Esophagus squamous epithelium (tissue), 5 donors: ENCODE measurements around the gene SPTBN5. TPM values are rescaled to one million over a fixed set of nuclear protein-coding genes. Genes with fewer than 3 reads are reported as not detected.

Source experiments
- DNase-seq: peaks from one replicate; lab custom pipeline; 2025; lab: John Stamatoyannopoulos, UW
- H3K27ac ChIP-seq, 4 donors: fragments of 200-600 bp; sonication (generic); one replicate each; pipeline ENCODE4 v1.5.1; 2016 to 2019; ENCODE audit warnings: mild to moderate bottlenecking in 1 of 4
- H3K27me3 ChIP-seq, 4 donors: fragments of 200-600 bp; sonication (generic); 1 replicate in 3 of 4; 2 replicates in 1 of 4; pipeline versions ENCODE4 v1.5.1 to v1.6.0; 2017 to 2021; ENCODE audit warnings: antibody characterized with exemption in 1 of 4
- H3K36me3 ChIP-seq, 3 donors: fragments of 200-600 bp; sonication (generic); one replicate each; pipeline ENCODE4 v1.5.1; 2016 to 2019
- H3K4me1 ChIP-seq, 3 donors: fragments of 200-600 bp; sonication (generic); one replicate each; pipeline ENCODE4 v1.5.1; 2017 to 2019
- H3K4me3 ChIP-seq, 4 donors: fragments of 200-600 bp; sonication (generic); 1 replicate in 3 of 4; 2 replicates in 1 of 4; pipeline ENCODE4 v1.5.1; 2016 to 2019; ENCODE audit warnings: mild to moderate bottlenecking in 2 of 4, moderate library complexity in 1 of 4
- H3K9me3 ChIP-seq, 3 donors: fragments of 200-600 bp; sonication (generic); one replicate each; pipeline ENCODE4 v1.5.1; 2016 to 2019
- POLR2A ChIP-seq, 4 donors: fragments of 450-650 bp; IDR thresholded peaks; one replicate each; pipeline ENCODE4 v1.6.1; 2017; ENCODE audit warnings: antibody characterized with exemption in 4 of 4, mild to moderate bottlenecking in 4 of 4, moderate library complexity in 3 of 4
- WGBS, 2 donors: methylation state at CpG; one replicate each; pipeline ENCODE4 v1.1.5; 2018; 5-methylcytosine and 5-hydroxymethylcytosine counted together
- intact Hi-C: fragments of 100-400 bp; cut with DNase I; formaldehyde crosslinking; loops from one replicate; pipeline ENCODE4 v1.15.0; 2022
- total RNA-seq, 4 donors: library from RNA; depleted of rRNA; stranded (reverse); fragments of >200 nt; gene quantifications; one replicate each; pipeline ENCODE4 v1.1.0, GENCODE V29; 2016
- TF ChIP-seq, protein P1 (sequence below), 6 experiments: fragments of 450-650 bp in 4 of 6; fragments of 200-600 bp in 2 of 6; sonication (generic) in 2 of 6; IDR thresholded peaks; one replicate each; pipeline ENCODE4 v1.5.1; 2016 to 2019; ENCODE audit warnings: antibody characterized with exemption in 6 of 6, mild to moderate bottlenecking in 4 of 6, moderate library complexity in 4 of 6
- donor health status: DM: yes; HTN: yes; CAD: no.

Gene SPTBN5
- total RNA-seq, 4 donors from 2014 or later = 1.9 to 4.4 (median 3.4) TPM

- TF ChIP-seq, protein P1, sequence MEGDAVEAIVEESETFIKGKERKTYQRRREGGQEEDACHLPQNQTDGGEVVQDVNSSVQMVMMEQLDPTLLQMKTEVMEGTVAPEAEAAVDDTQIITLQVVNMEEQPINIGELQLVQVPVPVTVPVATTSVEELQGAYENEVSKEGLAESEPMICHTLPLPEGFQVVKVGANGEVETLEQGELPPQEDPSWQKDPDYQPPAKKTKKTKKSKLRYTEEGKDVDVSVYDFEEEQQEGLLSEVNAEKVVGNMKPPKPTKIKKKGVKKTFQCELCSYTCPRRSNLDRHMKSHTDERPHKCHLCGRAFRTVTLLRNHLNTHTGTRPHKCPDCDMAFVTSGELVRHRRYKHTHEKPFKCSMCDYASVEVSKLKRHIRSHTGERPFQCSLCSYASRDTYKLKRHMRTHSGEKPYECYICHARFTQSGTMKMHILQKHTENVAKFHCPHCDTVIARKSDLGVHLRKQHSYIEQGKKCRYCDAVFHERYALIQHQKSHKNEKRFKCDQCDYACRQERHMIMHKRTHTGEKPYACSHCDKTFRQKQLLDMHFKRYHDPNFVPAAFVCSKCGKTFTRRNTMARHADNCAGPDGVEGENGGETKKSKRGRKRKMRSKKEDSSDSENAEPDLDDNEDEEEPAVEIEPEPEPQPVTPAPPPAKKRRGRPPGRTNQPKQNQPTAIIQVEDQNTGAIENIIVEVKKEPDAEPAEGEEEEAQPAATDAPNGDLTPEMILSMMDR (IDR thresholded peaks at IDR 0.05) = no peak
- no peak for TF ChIP-seq POLR2A (IDR thresholded peaks at IDR 0.05)
These were observed 41.0 kb upstream of the SPTBN5 start for GRCh38 chr15:41934843-41935242.

GRCh38 chr15:41933771-41934170 is 39.9 kb upstream of the SPTBN5 start:
- TF ChIP-seq POLR2A (IDR thresholded peaks at IDR 0.05) = no peak
- TF ChIP-seq, protein P1 (IDR thresholded peaks at IDR 0.05) = no peak
- intact Hi-C loops = no loop called here
- Histone ChIP-seq H3K27ac (peak overlapping the region; percentile 78 to 90 (median 86)), H3K4me3 (no peak overlapping the region), H3K36me3 (no peaks in the 10 kb centered on the region), H3K27me3 (no peaks in the 10 kb centered on the region), H3K9me3 (no peaks in the 10 kb centered on the region), H3K4me1 (peaks cover 45 to 99% (median 62%) of the 10 kb centered on the region in 3 donors)
- no peak for DNase-seq
- 27 to 39% methylated on average over 6 to 9 of the region's 10 CpGs for WGBS, 2 donors

More at GRCh38 chr15:41934843-41935242, 41.0 kb upstream of the SPTBN5 start:
- H3K27ac ChIP-seq = peak overlapping the region; percentile 85 to 90 (median 88)
- H3K27me3 ChIP-seq = no peaks in the 10 kb centered on the region
- intact Hi-C loops = no loop called here
- no peak for DNase-seq
- no peaks in the 10 kb centered on the region for H3K36me3 ChIP-seq
- WGBS, 2 donors = 16 to 25% methylated on average over 4 of the region's 4 CpGs
- no peaks in the 10 kb centered on the region for H3K9me3 ChIP-seq
- peaks cover 45 to 99% (median 59%) of the 10 kb centered on the region in 3 donors for H3K4me1 ChIP-seq
- H3K4me3 ChIP-seq = peak overlapping the region in 1 of 4 donors; percentile 12

DNA sequence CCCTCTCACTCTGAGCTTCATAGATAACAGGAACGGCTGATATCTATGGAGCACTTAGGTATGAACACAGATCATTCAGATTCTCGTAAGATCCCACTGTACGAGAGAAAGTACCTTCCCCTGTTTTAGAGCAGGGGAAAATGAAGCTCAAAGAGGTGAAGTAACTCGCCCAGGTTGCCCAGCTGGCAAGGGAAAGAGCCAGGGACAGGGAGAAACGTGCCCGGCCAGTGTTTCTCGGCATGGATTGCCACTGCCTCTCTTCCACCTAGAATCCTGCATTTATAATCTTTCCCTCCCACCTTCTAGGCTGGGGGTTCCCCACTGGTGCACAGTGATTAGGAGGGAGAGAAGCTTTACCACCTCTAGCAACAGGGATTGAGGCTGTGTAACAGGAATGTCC is 39.5 kb upstream of the SPTBN5 start:
- Histone ChIP-seq H3K36me3 (no peaks in the 10 kb centered on the region), H3K9me3 (no peaks in the 10 kb centered on the region), H3K4me3 (no peak overlapping the region), H3K4me1 (peaks cover 45 to 99% (median 62%) of the 10 kb centered on the region in 3 donors), H3K27ac (peak overlapping the region; percentile 78 to 90 (median 86)), H3K27me3 (no peaks in the 10 kb centered on the region)
- TF ChIP-seq POLR2A (IDR thresholded peaks at IDR 0.05) = no peak
- TF ChIP-seq, protein P1 (IDR thresholded peaks at IDR 0.05) = no peak
- WGBS, 2 donors = 44 to 58% methylated on average over 4 to 6 of the region's 7 CpGs
- no peak for DNase-seq
- intact Hi-C loops = no loop called here

- TF ChIP-seq, protein P1 (IDR thresholded peaks at IDR 0.05) = no peak
- no peak for TF ChIP-seq POLR2A (IDR thresholded peaks at IDR 0.05)
- 56 to 67% methylated on average over 12 to 16 of the region's 16 CpGs for WGBS, 2 donors
- intact Hi-C loops = no loop called here
- Histone ChIP-seq H3K9me3 (no peaks in the 10 kb centered on the region), H3K27me3 (no peaks in the 10 kb centered on the region), H3K4me3 (no peak overlapping the region), H3K4me1 (peaks cover 45 to 99% (median 62%) of the 10 kb centered on the region in 3 donors), H3K27ac (peak overlapping the region; percentile 78 to 90 (median 86)), H3K36me3 (no peaks in the 10 kb centered on the region)
- DNase-seq = no peak
These were observed 38.8 kb upstream of the SPTBN5 start for GRCh38 chr15:41932511-41933289.

GRCh38 chr15:41932101-41932500 is 38.2 kb upstream of the SPTBN5 start:
- WGBS, 2 donors = 88 to 92% methylated on average over 6 to 9 of the region's 9 CpGs
- Histone ChIP-seq H3K4me3 (no peak overlapping the region), H3K27ac (peak overlapping the region in 3 of 4 donors; percentile 85 to 90 (median 86))

More at GRCh38 chr15:41932101-41932500, 38.2 kb upstream of the SPTBN5 start:
- no peak for DNase-seq
- Histone ChIP-seq H3K27me3 (no peaks in the 10 kb centered on the region), H3K4me1 (peaks cover 45 to 96% (median 62%) of the 10 kb centered on the region in 3 donors), H3K9me3 (no peaks in the 10 kb centered on the region), H3K36me3 (no peaks in the 10 kb centered on the region)
- intact Hi-C loops = no loop called here
- TF ChIP-seq, protein P1 (IDR thresholded peaks at IDR 0.05) = no peak
- no peak for TF ChIP-seq POLR2A (IDR thresholded peaks at IDR 0.05)
